ENCODE data around the gene TMEM120A.
A peak's percentile ranks its signal among the peaks of the same experiment; 100 is the strongest.

The TMEM120A gene

GRCh38 chr7:75957021-75957736, 37.2 kb downstream of the TMEM120A start:
- no peak for DNase-seq

GRCh38 chr7:75955331-75955955, 39.0 kb downstream of the TMEM120A start:
- DNase-seq = no peak

GRCh38 chr7:75953931-75954330, 40.5 kb downstream of the TMEM120A start:
- no peak for DNase-seq

GRCh38 chr7:75953431-75953830, 41.0 kb downstream of the TMEM120A start:
- DNase-seq = no peak

- DNase-seq = no peak
Measured at GRCh38 chr7:75951506-75951905, 42.9 kb downstream of the TMEM120A start.

GRCh38 chr7:75950111-75950681, 44.2 kb downstream of the TMEM120A start:
- no peak for DNase-seq

GRCh38 chr7:75948179-75948578, 46.2 kb downstream of the TMEM120A start:
- DNase-seq = no peak

GRCh38 chr7:75946207-75946855, 48.1 kb downstream of the TMEM120A start:
- no peak for DNase-seq

- no peak for DNase-seq
Measured at GRCh38 chr7:75945297-75946168, 48.9 kb downstream of the TMEM120A start.

- DNase-seq = no peak
Measured at GRCh38 chr7:75944507-75944906, 49.9 kb downstream of the TMEM120A start.

- no peak for DNase-seq
Measured at GRCh38 chr7:75943864-75944263, 50.5 kb downstream of the TMEM120A start.

- DNase-seq = no peak
Measured at GRCh38 chr7:75938921-75939320, 55.5 kb downstream of the TMEM120A start.

GRCh38 chr7:75937958-75938786, 56.2 kb downstream of the TMEM120A start:
- DNase-seq = peak; percentile 55
